ENCODE data around the gene EFCAB8.
"Not testable (repeated sequence)": the region's sequence is repeated elsewhere in the genome, so short reads cannot be mapped to it uniquely, and the experiment has no call there.

The EFCAB8 gene

DNA sequence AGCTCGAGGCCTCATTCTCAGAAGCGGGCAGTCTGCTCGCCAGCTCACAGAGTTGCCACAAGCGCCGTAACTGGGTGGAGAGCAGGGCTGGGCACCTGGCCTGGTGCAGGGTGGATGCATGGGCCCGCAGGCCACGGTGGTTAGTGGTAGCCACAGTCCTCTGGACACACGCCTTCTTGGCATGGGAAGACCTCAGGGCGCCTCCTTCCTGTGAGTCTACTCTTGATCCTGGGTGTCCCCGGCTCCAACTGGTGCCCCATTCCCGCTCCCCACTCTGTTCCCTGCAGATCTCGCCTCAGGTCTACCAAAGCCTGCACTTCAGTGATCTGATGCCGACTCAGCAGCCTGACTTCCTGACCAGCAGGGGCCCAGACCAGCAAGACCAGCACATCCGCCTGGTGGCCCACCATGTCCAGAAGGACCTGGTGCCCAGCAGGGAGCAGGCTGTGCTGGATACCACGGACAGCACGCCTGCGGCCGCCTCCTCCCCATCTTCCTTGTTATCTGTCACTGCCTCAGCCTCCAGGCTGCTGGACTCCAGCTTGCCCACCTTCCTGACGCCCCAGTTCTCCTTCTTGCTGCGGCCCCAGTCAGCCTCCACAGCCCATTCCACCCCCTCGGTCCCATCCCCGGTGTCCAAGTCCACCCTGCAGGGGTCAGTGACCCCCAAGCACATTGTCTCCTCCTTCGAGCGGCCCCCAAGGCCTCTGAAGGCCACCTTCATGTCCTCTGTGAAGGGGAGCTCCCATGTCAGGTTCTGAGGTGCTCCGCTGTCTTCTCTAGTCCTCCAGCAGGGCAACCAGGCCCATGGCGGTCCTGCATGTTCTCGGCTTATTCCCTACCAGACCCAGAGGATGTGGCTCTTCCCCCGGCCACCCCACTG is 102.4 kb downstream of the EFCAB8 start:
- no peak for DNase-seq

- DNase-seq: no peak
These were observed 103.3 kb downstream of the EFCAB8 start for GRCh38 chr20:32962053-32962452.

- DNase-seq: not testable (repeated sequence)
These were observed 103.9 kb downstream of the EFCAB8 start for GRCh38 chr20:32962646-32963045.

- no peak for DNase-seq
These were observed 104.5 kb downstream of the EFCAB8 start for GRCh38 chr20:32963176-32963575.

DNA sequence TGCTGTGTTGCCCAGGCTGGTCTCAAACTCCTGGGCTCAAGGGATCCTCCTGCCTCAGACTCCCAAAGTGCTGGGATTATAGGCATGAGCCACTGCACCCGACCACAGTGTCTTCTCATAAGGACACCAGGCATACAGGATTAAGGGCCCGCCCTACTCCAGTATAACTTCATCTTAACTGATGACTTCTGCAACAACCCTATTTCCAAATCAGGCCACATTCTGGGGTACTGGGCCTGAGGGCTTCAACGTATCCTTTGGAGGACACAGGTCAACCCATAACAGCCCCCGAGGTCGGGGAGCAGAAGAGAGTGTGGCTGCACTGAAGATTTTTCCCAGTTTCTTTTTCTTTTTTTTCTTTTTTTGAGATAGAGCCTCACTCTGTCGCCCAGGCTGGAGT is 105.9 kb downstream of the EFCAB8 start:
- no peak for DNase-seq

GRCh38 chr20:32965115-32965514 is 106.4 kb downstream of the EFCAB8 start:
- DNase-seq: no peak

DNA sequence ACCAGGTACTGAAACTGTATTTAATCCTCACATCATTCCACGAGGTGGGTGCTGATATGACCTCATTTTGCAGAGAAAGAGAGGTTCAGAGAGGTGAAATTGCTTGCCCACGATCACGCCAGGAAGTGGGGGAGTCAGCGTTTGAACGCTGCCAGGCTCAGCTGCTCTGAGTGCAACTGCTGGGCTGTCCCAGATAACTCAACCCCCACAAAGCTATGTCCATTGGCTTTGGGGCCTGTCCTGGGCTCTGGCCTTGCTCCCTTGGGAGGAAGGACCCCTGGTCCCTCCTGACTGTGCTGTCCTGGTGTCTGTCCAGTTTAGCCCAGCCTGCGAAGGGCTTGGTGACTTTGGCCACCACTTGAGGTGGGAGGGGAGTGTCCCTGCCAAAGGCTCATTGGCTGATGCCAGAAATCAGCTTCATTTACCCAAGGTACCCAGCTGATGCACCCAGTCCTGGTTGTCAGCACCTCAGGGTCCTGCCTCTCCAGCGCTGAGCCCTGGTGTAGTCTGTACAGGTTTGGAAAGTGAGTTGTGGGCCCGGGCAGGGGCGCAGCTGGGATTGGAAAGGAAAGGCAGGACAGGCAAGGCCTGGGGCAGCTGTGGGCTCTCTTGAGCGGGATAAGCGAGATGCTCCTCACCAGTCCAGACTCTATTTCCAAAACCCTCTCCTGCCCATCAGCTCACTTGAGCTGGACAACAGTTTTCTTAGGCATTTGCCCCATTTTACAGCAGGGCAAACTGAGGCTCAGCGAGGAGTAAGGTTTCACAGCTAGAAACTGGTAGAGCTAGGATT is 107.1 kb downstream of the EFCAB8 start:
- DNase-seq: peak; percentile 27 to 39

- no peak for DNase-seq
These were observed 107.7 kb downstream of the EFCAB8 start for GRCh38 chr20:32966382-32966781.

DNA sequence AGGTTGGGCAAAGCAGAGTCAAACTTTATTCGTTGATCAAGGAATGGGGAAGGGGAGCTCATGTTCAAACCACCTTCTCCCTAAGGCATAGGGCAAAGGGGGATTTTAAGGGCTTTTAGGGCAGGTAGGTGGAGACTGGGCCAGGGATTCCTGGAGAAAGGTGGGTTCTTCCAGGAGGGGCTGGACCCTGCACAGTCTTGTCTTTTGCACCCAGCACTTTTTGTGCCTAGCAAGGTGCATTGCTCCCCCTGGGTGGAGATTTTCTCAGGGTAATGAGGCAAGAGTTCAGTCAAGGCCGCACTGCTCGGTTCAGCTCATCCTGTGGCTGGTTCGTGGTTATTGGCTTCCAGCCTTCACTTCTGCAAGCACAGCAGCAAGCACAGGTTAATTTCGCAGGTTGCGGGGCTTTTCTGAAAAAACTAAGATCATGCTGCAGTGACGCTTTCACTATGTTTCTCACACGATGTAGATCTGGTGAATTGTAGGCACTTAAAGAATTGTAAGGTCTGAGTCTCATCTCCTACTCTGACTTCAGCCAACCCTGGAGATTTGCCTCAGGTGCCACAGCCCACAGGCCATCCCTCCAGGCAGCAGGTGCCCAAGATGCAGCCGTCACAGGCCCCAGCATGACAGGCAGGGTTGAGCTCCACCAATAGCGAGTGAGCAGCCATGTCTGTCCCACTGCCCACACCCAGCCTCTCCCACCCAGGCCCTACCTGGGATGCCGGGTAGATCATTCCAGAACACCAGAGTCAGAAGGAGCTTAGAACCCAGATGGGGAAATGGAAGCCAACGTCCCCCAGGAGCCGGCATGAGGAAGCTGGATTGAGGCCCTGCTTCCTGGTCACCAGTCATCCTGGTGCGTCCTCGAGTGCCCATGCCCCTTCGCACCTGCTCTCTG is 108.4 kb downstream of the EFCAB8 start:
- peak; percentile 61 to 70 for DNase-seq

DNA sequence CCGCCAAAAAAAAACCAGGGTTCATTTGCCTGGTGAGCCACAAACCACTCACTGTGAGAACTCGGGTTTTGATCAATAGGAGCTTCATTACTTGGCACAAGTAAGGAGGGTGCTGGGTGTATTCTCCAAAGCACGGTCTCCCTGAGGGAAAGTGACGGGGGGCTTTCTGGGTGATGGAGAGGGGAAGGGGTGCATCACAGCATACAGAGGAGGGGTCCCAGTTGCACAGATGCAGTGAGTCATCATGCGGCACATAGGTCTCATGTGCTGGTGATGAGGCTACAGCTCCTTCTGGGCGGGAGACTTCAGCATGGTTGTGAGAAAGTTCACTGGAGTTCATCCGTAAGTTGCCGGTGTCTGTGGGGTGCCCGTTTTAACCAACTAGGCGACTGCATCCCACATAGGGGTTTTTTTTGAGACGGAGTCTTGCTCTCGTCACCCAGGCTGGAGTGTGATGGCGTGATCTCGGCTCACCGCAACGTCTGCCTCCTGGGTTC is 109.3 kb downstream of the EFCAB8 start:
- DNase-seq: peak; percentile 68 to 72

GRCh38 chr20:32968478-32969241 is 109.9 kb downstream of the EFCAB8 start:
- DNase-seq: no peak

DNA sequence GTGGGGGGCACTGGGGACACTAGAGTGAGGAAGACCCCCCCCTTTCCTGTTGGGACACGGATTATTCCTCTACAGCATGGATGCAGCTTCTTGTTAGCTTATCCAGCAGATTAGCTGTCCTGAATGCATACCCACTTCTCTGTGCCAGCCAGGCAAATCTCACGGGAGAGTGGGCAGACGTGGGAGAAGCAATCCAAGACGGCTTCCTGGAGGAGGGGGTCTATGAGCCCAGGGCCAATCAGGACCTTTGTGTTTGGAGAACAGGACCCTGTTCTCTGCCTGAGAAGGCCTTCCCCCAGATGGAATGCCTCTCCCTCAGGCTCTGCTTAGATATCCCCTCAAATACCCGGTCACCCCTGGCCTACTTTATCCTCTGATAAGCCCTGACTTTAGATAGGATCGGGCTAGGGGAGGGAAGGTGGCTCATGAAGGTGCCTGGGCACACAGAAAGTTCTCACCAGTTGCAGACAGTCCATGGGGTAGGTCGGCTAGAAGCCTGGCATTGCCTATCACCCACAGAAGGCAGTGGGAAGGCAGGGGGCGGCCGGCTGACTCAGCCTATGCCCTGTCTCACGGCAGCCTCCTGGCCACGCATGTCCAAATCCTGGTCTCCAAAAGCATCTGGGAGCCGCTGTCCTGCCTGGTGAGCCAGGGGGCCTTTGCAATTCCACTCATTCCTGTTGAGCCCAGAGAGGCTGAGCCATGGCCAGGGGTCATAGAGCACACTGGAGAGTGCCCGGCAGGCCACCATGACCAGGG is 110.8 kb downstream of the EFCAB8 start:
- no peak for DNase-seq

- DNase-seq: no peak
These were observed 111.6 kb downstream of the EFCAB8 start for GRCh38 chr20:32970115-32970972.

- no peak for DNase-seq
These were observed 112.2 kb downstream of the EFCAB8 start for GRCh38 chr20:32970973-32971300.

DNA sequence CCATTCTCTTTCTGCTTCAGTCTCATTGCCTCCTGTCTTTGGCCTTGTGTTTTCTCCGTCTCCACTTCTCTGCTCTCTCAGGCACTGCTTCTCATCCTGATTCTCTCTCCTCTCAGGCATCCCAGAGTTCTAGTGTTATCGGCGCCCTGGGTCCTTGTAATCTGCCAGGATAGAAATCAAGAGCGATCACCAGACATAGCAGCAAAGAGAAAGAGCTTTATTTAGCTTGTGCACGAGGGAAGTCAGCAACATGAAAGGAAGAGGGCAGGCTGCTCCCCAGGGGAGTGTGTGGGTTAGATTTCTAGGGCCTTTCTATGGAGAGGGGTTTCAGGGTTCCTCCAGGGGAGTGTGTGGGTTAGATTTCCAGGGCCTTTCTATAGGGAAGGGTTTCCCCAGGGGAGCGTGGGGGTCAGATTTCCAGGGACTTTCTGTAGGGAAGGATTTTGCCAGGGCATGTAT is 113.0 kb downstream of the EFCAB8 start:
- peak; percentile 17 to 42 for DNase-seq

GRCh38 chr20:32972181-32973076 is 113.7 kb downstream of the EFCAB8 start:
- peak; percentile 92 for DNase-seq

DNA sequence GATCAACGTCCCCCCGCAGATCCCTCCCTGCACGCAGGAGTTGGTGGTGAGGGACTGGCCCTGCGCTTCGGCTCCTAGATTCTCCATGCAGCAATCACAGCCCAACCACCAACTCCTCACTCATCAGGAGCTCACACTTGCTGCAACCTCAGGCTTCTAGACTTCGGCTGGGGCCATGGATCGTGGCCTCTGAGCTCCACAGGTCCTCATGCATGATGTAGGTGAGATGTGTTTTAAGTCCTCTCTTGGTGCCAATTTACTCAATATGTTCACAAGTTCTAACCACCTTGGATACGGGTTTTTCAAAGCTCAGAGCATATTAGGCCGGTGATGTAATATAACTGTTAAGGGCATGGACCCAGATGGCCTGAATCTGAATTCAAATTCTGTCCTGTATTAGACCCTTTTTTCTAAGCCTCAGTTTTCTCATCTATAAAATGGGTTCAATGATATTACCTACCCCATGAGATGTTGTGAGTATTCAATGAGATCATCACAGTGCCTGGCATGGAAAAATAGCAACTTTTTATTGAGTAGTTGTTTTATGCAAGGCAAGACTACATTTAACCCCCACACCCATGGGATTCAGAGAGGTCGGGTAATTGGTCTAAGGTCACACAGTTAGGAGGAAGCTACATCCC is 114.5 kb downstream of the EFCAB8 start:
- no peak for DNase-seq
